ENCODE results near the gene LHX5.

LHX5 gene

GRCh38 chr12:113413488-113413939 lies 58.2 kb downstream of the LHX5 start:
- Histone ChIP-seq H2BK5ac (ENCODE audit: low read length) (no peak overlapping the region), H3K23ac (ENCODE audit: low read depth, low read length, poor library complexity) (peak overlapping the region; percentile 67), H3K4me1 (ENCODE audit: control insufficient read depth in 2 of 2, insufficient read depth in 1 of 2, low read depth in 1 of 2, low read length in 2 of 2) (peaks cover 1 to 2% of the 10 kb centered on the region in 2 donors), H3K18ac (ENCODE audit: low read length) (peak overlapping the region; percentile 15), H2BK120ac (ENCODE audit: low read depth, low read length) (no peak overlapping the region), H3K14ac (ENCODE audit: low read length) (no peak overlapping the region), H2BK12ac (ENCODE audit: low read length) (no peak overlapping the region), H3K36me3 (replicated peaks in 1 of 2; ENCODE audit: control insufficient read depth in 2 of 2, insufficient read depth in 2 of 2, low read length in 2 of 2) (no peaks in the 10 kb centered on the region), H3K79me1 (ENCODE audit: low read depth, low read length) (no peaks in the 10 kb centered on the region), H2BK15ac (ENCODE audit: low read length) (peak overlapping the region; percentile 51), H3K4me2 (ENCODE audit: insufficient read depth, low read length, poor library complexity, severe bottlenecking) (no peak overlapping the region), H3K4me3 (ENCODE audit: low read length in 2 of 2) (no peak overlapping the region), H2AFZ (ENCODE audit: low read length) (no peak overlapping the region), H4K8ac (ENCODE audit: low read depth, low read length) (no peak overlapping the region), H3K27me3 (ENCODE audit: control insufficient read depth in 3 of 3, insufficient read depth in 3 of 3, low read depth in 1 of 3, low read length in 3 of 3) (no peaks in the 10 kb centered on the region), H2AK5ac (ENCODE audit: low read depth, low read length) (peak overlapping the region; percentile 57), H3K9ac (ENCODE audit: low read depth, low read length, poor library complexity) (no peak overlapping the region), H4K91ac (ENCODE audit: low read depth, low read length, poor library complexity) (no peak overlapping the region), H3K27ac (replicated peaks; ENCODE audit: low read length) (no peak overlapping the region), H3K4ac (ENCODE audit: low read length) (no peak overlapping the region), H3K9me3 (replicated peaks in 1 of 2; ENCODE audit: control insufficient read depth in 2 of 2, insufficient read depth in 1 of 2, low read depth in 1 of 2, low read length in 2 of 2) (no peaks in the 10 kb centered on the region)
- no CpG with 5 or more reads among the region's 11 CpGs for WGBS, 2 donors (ENCODE audit: extremely low coverage in 2 of 2, insufficient read length in 2 of 2, insufficient replicate concordance in 1 of 2)
- no peak for DNase-seq (ENCODE audit: low spot score)
